IMR-90 (cell line): Measurements from ENCODE around the gene TIPARP. TPM values are rescaled to one million over a fixed set of nuclear protein-coding genes. Genes with fewer than 3 reads are reported as not detected.

Source experiments
- ATAC-seq: fragments of 200-7000 bp; cut with Tn5 transposase; 2 replicates; pipeline ENCODE4 v1.9.1; 2020; ENCODE audit warnings: low read depth, mild to moderate bottlenecking, moderate library complexity
- BruUV-seq: library from RNA; stranded (reverse); fragments of 400-500 nt; replicated peaks from 2 replicates; lab custom pipeline; 2021; lab: Mats Ljungman, UMichigan
- CTCF ChIA-PET: fragments of 300-600 bp; formaldehyde crosslinking; extraction: SDS; loops from one replicate; lab custom pipeline; 2021; ENCODE audit warnings: antibody characterized with exemption; lab: Yijun Ruan, JAX
- POLR2A ChIA-PET: fragments of 300-600 bp; sonication (Branson Sonifier 250); formaldehyde crosslinking; loops from one replicate; lab custom pipeline; 2022; ENCODE audit warnings: antibody characterized with exemption; ENCODE audit not compliant: unreplicated experiment; lab: Charles Lee
- DNase-seq: peaks from one replicate; pipeline ENCODE4 v3.0.0; 2013
- H2AFZ ChIP-seq: replicated peaks from 2 replicates; pipeline ENCODE3; 2013; ENCODE audit warnings: low read length, mild to moderate bottlenecking; ENCODE audit not compliant: poor library complexity
- H2AK5ac ChIP-seq: 2 replicates; pipeline ENCODE4 v1.6.1; 2013; ENCODE audit warnings: low read depth, low read length, inconsistent platforms
- H2AK9ac ChIP-seq: replicated peaks from 2 replicates; pipeline ENCODE3; 2013; ENCODE audit warnings: mild to moderate bottlenecking, low read depth, low read length, moderate library complexity; ENCODE audit not compliant: poor library complexity
- H2BK120ac ChIP-seq: 2 replicates; pipeline ENCODE4 v1.6.1; 2013; ENCODE audit warnings: low read depth, low read length, inconsistent platforms
- H2BK15ac ChIP-seq: 3 replicates; pipeline ENCODE4 v1.6.1; 2013; ENCODE audit warnings: low read depth, low read length, inconsistent platforms
- H2BK20ac ChIP-seq: 2 replicates; pipeline ENCODE4 v1.6.1; 2013; ENCODE audit warnings: low read depth, mild to moderate bottlenecking, inconsistent platforms, low read length, moderate library complexity
- H2BK5ac ChIP-seq: 2 replicates; pipeline ENCODE4 v1.6.1; 2013; ENCODE audit warnings: mild to moderate bottlenecking, low read depth, low read length, inconsistent platforms; ENCODE audit not compliant: poor library complexity, severe bottlenecking
- H3K14ac ChIP-seq: replicated peaks from 2 replicates; pipeline ENCODE4 v1.6.1; 2013; ENCODE audit warnings: low read depth, low read length, inconsistent platforms
- H3K18ac ChIP-seq: 2 replicates; pipeline ENCODE4 v1.6.1; 2013; ENCODE audit warnings: low read depth, low read length, control low read depth
- H3K23ac ChIP-seq: 2 replicates; pipeline ENCODE4 v1.6.1; 2013; ENCODE audit warnings: low read depth, low read length, inconsistent platforms
- H3K27ac ChIP-seq: 2 replicates; pipeline ENCODE4 v1.5.1; 2013; ENCODE audit warnings: mild to moderate bottlenecking, control low read depth, low read length; ENCODE audit not compliant: insufficient read depth
- H3K27me3 ChIP-seq: 2 replicates; pipeline ENCODE4 v1.6.1; 2013; ENCODE audit warnings: low read length; ENCODE audit not compliant: control insufficient read depth, insufficient read depth
- H3K36me3 ChIP-seq: 2 replicates; pipeline ENCODE4 v1.6.1; 2013; ENCODE audit warnings: low read length, mixed read lengths; ENCODE audit not compliant: control insufficient read depth, insufficient read depth
- H3K4ac ChIP-seq: 2 replicates; pipeline ENCODE4 v1.6.1; 2013; ENCODE audit warnings: low read depth, low read length, inconsistent platforms
- H3K4me1 ChIP-seq: 2 replicates; pipeline ENCODE4 v1.6.1; 2013; ENCODE audit warnings: low read length, mixed read lengths; ENCODE audit not compliant: control insufficient read depth, insufficient read depth
- H3K4me2 ChIP-seq: 2 replicates; pipeline ENCODE4 v1.6.1; 2013; ENCODE audit warnings: low read depth, mild to moderate bottlenecking, control low read depth, low read length, moderate library complexity
- H3K4me3 ChIP-seq: 2 replicates; pipeline ENCODE4 v1.5.1; 2013; ENCODE audit warnings: low read depth, mild to moderate bottlenecking, control low read depth, low read length, moderate library complexity; ENCODE audit not compliant: insufficient read depth
- H3K56ac ChIP-seq: 2 replicates; pipeline ENCODE4 v1.6.1; 2013; ENCODE audit warnings: low read length, inconsistent platforms; ENCODE audit not compliant: insufficient read depth; ENCODE audit errors: extremely low read depth
- H3K79me1 ChIP-seq, 2 experiments: 2 replicates each; pipeline ENCODE4 v1.6.1; 2013; ENCODE audit warnings: low read length in 2 of 2, inconsistent platforms in 1 of 2, low read depth in 1 of 2
- H3K9ac ChIP-seq: 2 replicates; pipeline ENCODE4 v1.6.1; 2013; ENCODE audit warnings: low read depth, low read length, control low read depth
- H3K9me1 ChIP-seq: 2 replicates; pipeline ENCODE4 v1.6.1; 2013; ENCODE audit warnings: low read length, inconsistent platforms; ENCODE audit not compliant: insufficient read depth
- H3K9me3 ChIP-seq: 2 replicates; pipeline ENCODE4 v1.6.1; 2013; ENCODE audit warnings: low read length; ENCODE audit not compliant: control insufficient read depth, insufficient read depth
- H4K20me1 ChIP-seq: 2 replicates; pipeline ENCODE4 v1.6.1; 2013; ENCODE audit warnings: low read length, inconsistent platforms; ENCODE audit not compliant: insufficient read depth
- H4K5ac ChIP-seq: 2 replicates; pipeline ENCODE4 v1.6.1; 2013; ENCODE audit warnings: mild to moderate bottlenecking, low read depth, low read length, control low read depth
- H4K8ac ChIP-seq, 2 experiments: 2 replicates each; pipeline ENCODE4 v1.6.1; 2013; ENCODE audit warnings: low read depth in 2 of 2, low read length in 2 of 2, control low read depth in 1 of 2, inconsistent platforms in 1 of 2
- H4K91ac ChIP-seq: 2 replicates; pipeline ENCODE4 v1.6.1; 2013; ENCODE audit warnings: low read depth, low read length, inconsistent platforms; ENCODE audit not compliant: insufficient read depth
- BHLHE40 ChIP-seq: fragments of 150-350 bp; IDR thresholded peaks from 2 replicates; pipeline ENCODE4 v1.6.1; 2016; ENCODE audit warnings: mild to moderate bottlenecking, low read depth, low read length
- CEBPB ChIP-seq: IDR thresholded peaks from 2 replicates; pipeline ENCODE4 v1.6.1; 2012; ENCODE audit warnings: low read depth, low read length, improper control_type of control experiment
- CTCF ChIP-seq: conservative IDR thresholded peaks from 2 replicates; pipeline ENCODE4 v1.5.1; 2012; ENCODE audit warnings: mild to moderate bottlenecking, low read depth, low read length, improper control_type of control experiment
- FOS ChIP-seq: fragments of 150-350 bp; IDR thresholded peaks from 2 replicates; pipeline ENCODE4 v1.6.1; 2016; ENCODE audit warnings: low read depth, low read length
- MAFK ChIP-seq: IDR thresholded peaks from 2 replicates; pipeline ENCODE4 v1.6.1; 2012; ENCODE audit warnings: low read depth, low read length, improper control_type of control experiment
- MXI1 ChIP-seq: IDR thresholded peaks from 2 replicates; pipeline ENCODE4 v1.6.1; 2012; ENCODE audit warnings: low read depth, mild to moderate bottlenecking, low read length, moderate library complexity, borderline replicate concordance
- NFE2L2 ChIP-seq: fragments of 150-350 bp; IDR thresholded peaks from 2 replicates; pipeline ENCODE4 v1.6.1; 2016; ENCODE audit warnings: low read depth, mild to moderate bottlenecking, low read length
- POLR2A ChIP-seq: IDR thresholded peaks from 2 replicates; pipeline ENCODE4 v1.6.1; 2012; ENCODE audit warnings: mild to moderate bottlenecking, low read depth, low read length
- RAD21 ChIP-seq: IDR thresholded peaks from 2 replicates; pipeline ENCODE4 v1.6.1; 2012; ENCODE audit warnings: low read length, improper control_type of control experiment
- RFX5 ChIP-seq: IDR thresholded peaks from 2 replicates; pipeline ENCODE4 v1.8.0; 2012; ENCODE audit warnings: low read depth, mild to moderate bottlenecking, low read length, moderate library complexity
- SMC3 ChIP-seq: fragments of 150-350 bp; IDR thresholded peaks from 2 replicates; pipeline ENCODE4 v1.6.1; 2016; ENCODE audit warnings: low read depth, mild to moderate bottlenecking, antibody characterized with exemption, low read length, moderate library complexity
- USF2 ChIP-seq: fragments of 150-350 bp; IDR thresholded peaks from 2 replicates; pipeline ENCODE4 v1.6.1; 2017; ENCODE audit warnings: mild to moderate bottlenecking, antibody characterized with exemption, low read length, low read depth
- WGBS, 2 experiments: methylation state at CpG; one replicate each; pipeline versions ENCODE4 v1.1.5 to v1.1.7; 2013; ENCODE audit warnings: missing lambda C conversion rate in 2 of 2; ENCODE audit not compliant: insufficient read length in 1 of 2; ENCODE audit errors: extremely low coverage in 2 of 2; 5-methylcytosine and 5-hydroxymethylcytosine counted together
- dilution Hi-C: fragments of 300-500 bp; cut with HindIII; formaldehyde crosslinking; loops from one replicate; pipeline ENCODE4 v1.14.3; 2018; ENCODE audit warnings: low sequenced_read_pairs; ENCODE audit not compliant: unreplicated experiment
- in situ Hi-C: fragments of 300-500 bp; cut with MboI; formaldehyde crosslinking; loops from 3 replicates; pipeline ENCODE4 v1.14.3; 2019; ENCODE audit warnings: low sequenced_read_pairs, inconsistent platforms, mixed read lengths
- intact Hi-C: fragments of 100-400 bp; cut with micrococcal nuclease; formaldehyde crosslinking; loops from 2 replicates; pipeline ENCODE4 v1.10.0; 2022
- polyA plus RNA-seq, 3 experiments: library from polyadenylated mRNA; depleted of rRNA; stranded (reverse); fragments of >200 nt; gene quantifications; 2 replicates each; pipeline ENCODE4 v1.2.3, GENCODE V29; 2012; ENCODE audit warnings: low replicate concordance in 1 of 3
- total RNA-seq: library from RNA; depleted of rRNA; stranded (reverse); fragments of >200 nt; gene quantifications from 2 replicates; pipeline ENCODE4 v1.2.3, GENCODE V29; 2012

TIPARP gene
- total and polyA plus RNA-seq, 2 of the 4 experiments (the other 2 are of a cell fraction), result 12.6 to 70.8 TPM

- Histone ChIP-seq H3K18ac (peak overlapping the region; percentile 56; the same call in 1 of the 2 replicates), H3K23ac (no peak overlapping the region), H4K5ac (peak overlapping the region; percentile 31; the same call in 1 of the 2 replicates), H2BK5ac (no peak overlapping the region), H3K4ac (no peak overlapping the region), H2AK9ac (no peak overlapping the region), H3K9ac (no peak overlapping the region), H3K27me3 (no peaks in the 10 kb centered on the region), H4K8ac (no peak overlapping the region), H3K4me3 (no peak overlapping the region), H4K20me1 (no peaks in the 10 kb centered on the region), H3K4me1 (peaks cover 3% of the 10 kb centered on the region; the same call in 1 of the 2 replicates), H4K91ac (no peak overlapping the region), H2AFZ (no peak overlapping the region), H2AK5ac (no peak overlapping the region), H3K9me1 (peaks cover 6% of the 10 kb centered on the region; the same call in 1 of the 2 replicates), H3K79me1 (peaks cover 0 to 13% of the 10 kb centered on the region in 2 experiments; a peak in 2 of 4 replicates), H3K27ac (no peak overlapping the region), H3K14ac (0 out of 2 replicates have a peak overlapping the region, but pooled peaks have one; percentile 16), H3K4me2 (no peak overlapping the region), H2BK20ac (no peak overlapping the region), H2BK120ac (no peak overlapping the region), H3K9me3 (no peaks in the 10 kb centered on the region), H2BK15ac (no peak overlapping the region), H3K56ac (no peak overlapping the region), H3K36me3 (no peaks in the 10 kb centered on the region)
- intact Hi-C loops, result no loop called here
- dilution Hi-C loops, result no loop called here
- ATAC-seq (0 out of 2 replicates have a peak, but pooled peaks have one; percentile 22), DNase-seq (peak; percentile 53)
- BruUV-seq, result no TSS peak
- in situ Hi-C loops, result no loop called here
- ChIA-PET CTCF (interaction anchor here (0.7 to 1.4 kb wide), 2 partner anchors 50 to 366 kb away, joined by 3 read pairs; no protein-coding TSS in a partner anchor), POLR2A (interaction anchor here (0.5 kb wide), 1 partner anchor 120 kb away, joined by 4 read pairs; no protein-coding TSS in a partner anchor)
- TF ChIP-seq CEBPB (no peak), MXI1 (no peak), NFE2L2 (no peak), FOS (no peak), USF2 (no peak), BHLHE40 (no peak), RFX5 (no peak), SMC3 (no peak), POLR2A (no peak), RAD21 (no peak), MAFK (no peak), CTCF (no peak)
- 100% methylated on average over 1 of the region's 2 CpGs; no CpG with 5 or more reads in 1 of the 2 experiments for WGBS, 2 experiments
These were observed 48.8 kb downstream of the TIPARP start for GRCh38 chr3:156723182-156723619.
